NCI-H2029 treated with DMSO at 0.1 percent for 48 hours (cell line): Measurements from ENCODE around the gene LRRK1.

Experiments used
- DNase-seq: peaks from one replicate; lab custom pipeline; 2025; lab: John Stamatoyannopoulos, UW

LRRK1 gene

GRCh38 chr15:100918690-100919480 is at the start of gene LRRK1:
Gene LRRK1 (plus strand): TSS chr15:100919357. CDS start chr15:100924633, 5,276 bp downstream.
- no peak for DNase-seq

DNA sequence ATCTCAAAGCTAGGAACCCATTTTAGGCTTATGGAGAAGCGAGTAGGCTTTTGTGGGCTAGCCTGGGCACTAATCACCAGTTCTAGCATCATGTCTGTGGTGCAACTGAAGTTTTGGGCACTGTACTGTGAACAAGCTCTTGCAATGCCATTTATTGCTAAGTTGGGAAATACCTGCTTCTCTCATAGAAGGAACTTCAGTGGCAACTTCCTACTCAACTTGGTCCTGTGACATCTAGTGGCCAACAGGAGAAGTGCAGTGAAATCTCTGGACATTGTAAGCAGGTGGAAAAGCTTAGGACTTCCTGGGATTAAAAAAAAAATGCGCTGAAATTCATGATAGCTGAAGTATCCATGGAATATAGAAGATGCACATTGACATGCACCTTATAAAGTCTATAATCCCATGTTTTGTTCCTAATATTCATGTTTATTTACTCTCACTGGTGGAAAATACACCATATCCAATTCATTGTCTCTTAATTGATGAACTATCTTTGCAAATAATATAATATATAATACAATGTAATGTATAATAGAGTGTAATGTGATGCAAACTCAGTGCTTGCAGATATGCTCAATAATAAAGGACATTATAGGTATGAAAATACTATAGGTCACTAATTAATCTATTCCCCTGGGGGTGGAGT is 46.0 kb upstream of the LRRK1 start:
- DNase-seq: no peak

DNA sequence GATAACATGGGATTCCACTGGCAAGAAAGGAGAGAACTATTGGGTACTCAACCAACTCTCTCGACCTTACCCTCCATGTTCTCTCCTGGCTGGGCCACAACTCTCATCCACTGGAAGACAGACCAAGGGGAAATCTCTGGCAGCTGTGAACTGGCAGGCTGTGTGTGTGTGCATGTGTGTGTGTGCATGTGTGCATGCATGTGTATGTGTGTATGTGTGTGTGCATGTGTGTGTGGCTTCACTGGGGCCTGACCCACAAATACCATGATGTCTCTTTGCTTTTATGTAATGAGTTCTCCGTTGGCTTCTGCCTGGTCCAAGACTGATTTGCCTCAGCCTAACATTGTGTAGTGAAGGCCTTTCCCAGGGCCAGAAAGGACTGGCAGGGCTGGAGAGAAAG is 43.7 kb upstream of the LRRK1 start:
- no peak for DNase-seq

- DNase-seq: no peak
These were observed 43.2 kb upstream of the LRRK1 start for GRCh38 chr15:100875976-100876375.

GRCh38 chr15:100877551-100877950 is 41.6 kb upstream of the LRRK1 start:
- DNase-seq: no peak

DNA sequence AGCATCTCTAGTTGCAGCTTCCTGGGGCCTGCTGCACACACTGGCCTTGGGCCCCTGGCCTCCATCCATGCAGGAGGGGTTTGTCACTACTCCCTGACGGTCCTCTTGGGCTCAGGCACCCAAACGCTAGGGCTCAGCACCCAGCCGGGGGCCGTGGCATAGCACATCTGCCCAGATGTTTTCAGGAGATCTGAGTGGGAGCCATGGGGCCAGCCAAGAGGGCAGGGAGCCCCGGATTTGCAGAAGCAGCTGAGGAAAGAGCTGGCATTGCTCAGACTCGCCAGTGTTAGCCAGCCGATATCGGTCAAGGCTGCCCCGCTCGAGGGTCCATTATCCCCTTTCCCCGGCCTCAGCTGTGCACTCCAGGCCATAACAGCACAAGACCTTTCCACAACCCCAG is 41.0 kb upstream of the LRRK1 start:
- DNase-seq: no peak

DNA sequence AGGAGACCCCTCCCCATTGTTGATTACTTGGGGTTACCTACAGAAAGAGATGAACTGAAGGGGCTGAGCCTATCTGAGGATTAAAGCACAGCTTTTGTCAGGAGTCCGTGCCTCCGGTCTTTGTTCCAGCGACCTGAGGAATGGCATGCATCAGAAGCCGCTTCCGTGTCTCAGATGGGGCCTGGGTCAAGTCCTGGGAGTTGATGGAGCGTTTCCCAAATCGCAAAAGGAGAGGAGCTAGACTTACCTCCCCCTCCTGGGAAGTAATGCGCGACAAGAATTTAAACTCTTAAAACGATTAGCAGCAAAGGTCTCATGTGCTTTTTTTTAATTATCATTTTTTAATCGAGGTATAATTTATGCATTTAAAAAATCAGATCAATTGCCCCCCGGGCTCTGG is 40.5 kb upstream of the LRRK1 start:
- no peak for DNase-seq

DNA sequence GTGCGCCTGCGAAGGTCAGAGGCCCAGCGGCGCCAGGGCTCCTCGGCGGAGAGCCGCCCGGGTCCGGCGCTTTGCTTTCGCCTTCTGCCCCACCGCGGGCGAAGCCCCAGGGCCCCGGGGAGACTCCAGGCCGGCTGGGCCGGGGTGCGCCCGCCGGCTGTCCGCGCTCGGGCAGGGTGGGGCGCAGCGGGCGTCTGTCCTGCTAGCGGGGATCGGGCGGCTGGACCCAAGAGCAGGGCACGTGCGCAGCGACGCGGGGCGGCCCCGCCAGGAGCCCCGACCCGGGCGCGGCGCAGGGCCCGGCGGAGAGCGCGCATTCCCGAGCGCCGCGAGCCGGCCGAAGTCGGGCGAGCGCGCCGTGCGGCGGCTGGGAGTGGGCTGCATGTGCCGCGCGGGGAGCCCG is 40.1 kb upstream of the LRRK1 start:
- DNase-seq: no peak

DNA sequence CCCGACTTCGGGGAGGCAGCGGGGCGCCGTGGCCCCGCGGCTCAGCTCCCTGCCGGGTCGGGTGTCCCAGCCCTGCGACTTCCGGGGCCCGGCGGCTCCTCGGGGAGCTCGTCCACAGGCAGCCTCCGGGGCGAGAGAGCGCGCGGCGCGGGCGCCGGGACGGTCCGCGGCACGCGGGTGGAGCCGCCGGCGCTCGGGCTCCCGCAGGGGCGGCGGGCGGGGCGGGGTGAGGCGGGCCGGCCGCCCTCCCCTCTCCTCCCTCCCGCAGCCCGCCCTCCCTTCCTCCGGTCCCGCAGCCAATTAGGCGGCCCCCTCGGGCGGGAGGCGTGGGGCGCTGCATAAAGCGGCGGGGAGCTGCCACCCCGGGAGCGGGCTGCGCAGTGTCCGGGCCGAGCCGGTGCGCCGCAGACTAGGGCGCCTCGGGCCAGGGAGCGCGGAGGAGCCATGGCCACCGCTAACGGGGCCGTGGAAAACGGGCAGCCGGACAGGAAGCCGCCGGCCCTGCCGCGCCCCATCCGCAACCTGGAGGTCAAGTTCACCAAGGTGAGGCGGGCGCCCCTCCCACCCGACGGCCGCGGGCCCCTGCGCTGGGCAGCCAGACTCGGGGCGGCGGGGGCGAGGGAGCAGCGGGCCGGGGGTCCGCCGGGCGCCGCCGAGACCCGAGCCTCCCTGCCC is 39.6 kb upstream of the LRRK1 start, which contains the start of gene ALDH1A3:
ALDH1A3 (plus strand) TSS at position 368 of the 675 bp plus-strand sequence; CDS start at position 445, 77 bp downstream.
- DNase-seq: no peak

- DNase-seq: no peak
These were observed 38.8 kb upstream of the LRRK1 start for GRCh38 chr15:100880139-100880896.

- DNase-seq: no peak
These were observed 38.3 kb upstream of the LRRK1 start for GRCh38 chr15:100880897-100881242.

DNA sequence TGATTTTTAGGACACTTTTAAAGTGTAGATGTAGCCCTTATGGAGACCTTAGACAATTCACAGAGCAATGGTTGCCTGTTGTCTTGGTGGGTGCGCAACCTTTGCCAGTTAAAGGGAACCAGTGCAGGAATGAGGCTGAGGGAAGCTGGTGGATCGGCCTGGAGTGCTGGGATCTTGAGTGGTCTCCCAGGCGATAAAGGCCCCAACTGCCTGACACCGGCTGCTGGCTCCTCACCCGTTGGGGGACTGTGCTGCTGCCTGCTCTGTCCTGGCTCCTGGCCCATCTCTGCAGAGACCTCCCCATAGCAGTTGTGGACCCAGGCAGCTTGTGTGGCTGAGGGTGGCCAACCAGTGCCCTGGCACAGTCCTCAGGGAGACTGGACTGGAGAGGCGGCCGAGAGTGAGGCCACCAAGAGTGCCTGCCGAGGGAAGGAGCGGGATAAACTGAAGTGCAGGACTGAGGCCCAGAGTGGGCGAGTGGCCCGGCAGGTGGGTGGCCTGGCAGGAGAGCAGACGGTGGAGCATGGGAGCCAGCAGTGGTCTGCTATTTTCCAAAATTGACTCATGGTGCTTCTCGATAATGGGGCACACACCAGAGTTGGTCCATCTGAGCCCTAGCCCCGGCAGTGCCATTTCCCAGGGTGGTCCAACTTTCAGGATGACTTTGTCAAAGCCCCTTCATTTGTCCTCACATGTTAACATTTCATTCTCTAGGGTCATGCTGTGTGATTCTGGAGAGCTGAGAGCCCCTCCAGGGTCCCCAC is 37.4 kb upstream of the LRRK1 start:
- DNase-seq: no peak

DNA sequence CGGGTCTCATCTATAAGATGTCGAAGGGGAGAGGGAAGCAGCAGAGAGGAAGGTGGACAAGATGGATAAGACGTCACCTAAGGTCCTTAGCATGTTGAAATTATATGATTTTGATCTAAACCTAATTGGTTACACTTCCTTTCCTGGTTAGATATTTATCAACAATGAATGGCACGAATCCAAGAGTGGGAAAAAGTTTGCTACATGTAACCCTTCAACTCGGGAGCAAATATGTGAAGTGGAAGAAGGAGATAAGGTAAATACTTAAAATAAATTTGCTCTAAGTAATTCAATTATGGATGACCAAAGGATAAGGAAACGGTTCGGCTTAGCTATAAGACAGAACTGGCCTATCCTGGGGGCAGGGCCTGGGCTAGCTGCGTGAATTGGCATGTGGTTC is 34.0 kb upstream of the LRRK1 start:
- DNase-seq: no peak

GRCh38 chr15:100885811-100886210 is 33.3 kb upstream of the LRRK1 start:
- DNase-seq: no peak

DNA sequence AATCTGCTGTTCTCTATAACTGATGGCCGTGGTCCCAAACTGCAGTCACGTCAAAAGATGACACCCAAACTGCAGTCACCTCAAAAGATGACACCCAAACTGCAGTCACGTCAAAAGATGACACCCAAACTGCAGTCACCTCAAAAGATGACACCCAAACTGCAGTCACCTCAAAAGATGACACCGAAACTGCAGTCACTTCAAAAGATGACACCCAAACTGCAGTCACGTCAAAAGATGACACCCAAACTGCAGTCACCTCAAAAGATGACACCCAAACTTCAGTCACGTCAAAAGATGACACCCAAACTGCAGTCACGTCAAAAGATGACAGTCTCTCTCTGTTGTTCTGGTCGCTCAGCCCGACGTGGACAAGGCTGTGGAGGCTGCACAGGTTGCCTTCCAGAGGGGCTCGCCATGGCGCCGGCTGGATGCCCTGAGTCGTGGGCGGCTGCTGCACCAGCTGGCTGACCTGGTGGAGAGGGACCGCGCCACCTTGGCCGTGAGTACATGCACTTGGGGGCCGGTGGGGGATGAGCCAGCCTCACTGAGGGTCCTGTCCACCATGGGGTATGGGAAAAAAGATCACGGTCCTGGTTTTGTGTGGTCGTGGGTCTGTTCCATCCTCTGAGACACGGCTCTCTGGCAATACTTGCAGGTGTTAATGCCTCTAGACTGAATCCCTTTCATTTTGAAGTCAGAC is 31.8 kb upstream of the LRRK1 start:
- DNase-seq: no peak

- no peak for DNase-seq
These were observed 29.6 kb upstream of the LRRK1 start for GRCh38 chr15:100889385-100890050.

DNA sequence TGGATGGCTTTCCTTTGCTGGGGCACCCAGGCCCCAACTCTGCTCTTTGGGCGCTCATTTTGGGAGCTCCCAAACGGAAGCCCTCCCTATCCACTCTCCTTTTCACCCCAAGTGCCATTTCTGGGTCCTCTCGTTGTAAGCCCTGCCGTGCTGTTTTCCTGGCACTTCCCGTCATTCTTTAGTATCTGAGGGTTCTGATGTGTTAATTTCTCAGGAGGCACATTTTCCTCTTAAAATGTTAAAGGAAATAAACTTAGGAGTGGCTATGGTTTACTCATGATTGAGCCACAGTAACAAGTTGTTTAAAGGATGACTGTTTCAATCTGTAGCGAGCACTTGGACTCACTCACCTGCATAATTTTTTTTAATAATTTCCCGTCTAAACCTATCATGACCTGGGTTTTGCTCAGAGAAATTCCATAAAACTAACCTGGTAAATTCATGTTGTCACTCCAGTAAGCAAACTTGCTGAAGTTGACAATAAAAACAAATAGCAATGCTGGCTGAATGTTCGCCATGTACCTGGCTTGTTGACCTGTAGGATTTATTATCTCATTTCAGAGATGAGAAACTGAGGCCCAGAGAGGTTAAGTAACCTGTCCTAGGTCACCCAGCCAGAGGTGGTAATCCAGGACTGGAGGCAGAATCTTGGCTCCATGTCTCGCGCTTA is 29.0 kb upstream of the LRRK1 start:
- no peak for DNase-seq

DNA sequence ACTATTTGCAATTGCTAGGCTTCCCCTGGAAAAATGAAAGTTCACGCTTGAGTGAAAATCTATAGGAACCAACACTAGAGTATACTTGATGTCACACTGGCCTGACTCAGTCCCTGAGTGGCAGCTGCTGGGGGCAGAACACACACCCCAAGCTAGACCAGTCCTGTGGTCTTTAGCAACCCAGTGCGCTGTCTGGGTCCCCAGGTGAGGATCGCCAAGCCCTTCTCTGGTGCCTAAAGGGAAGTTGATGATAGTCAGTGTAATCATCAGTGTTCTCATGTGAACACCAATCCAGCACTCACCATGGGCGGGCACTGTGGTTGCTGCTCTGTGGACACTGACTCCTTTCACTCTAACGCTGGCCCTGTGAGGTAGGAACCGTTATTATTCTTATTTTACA is 28.3 kb upstream of the LRRK1 start:
- no peak for DNase-seq

GRCh38 chr15:100891307-100892012 is 27.7 kb upstream of the LRRK1 start:
- no peak for DNase-seq
